ENCODE data around the gene MLLT3. TPM values are rescaled to one million over a fixed set of nuclear protein-coding genes. Genes with fewer than 3 reads are reported as not detected.

The MLLT3 gene
- total RNA-seq, 1 donor: 17.4 TPM

- no peak overlapping the region for H3K4me2 ChIP-seq (ENCODE audit: insufficient read depth, low read length)
- TF ChIP-seq CTCF (IDR thresholded peaks at IDR 0.05; ENCODE audit: extremely low read depth, low read depth, low read length): no peak
- no peak overlapping the region for H2AFZ ChIP-seq (ENCODE audit: low read length)
- no peaks in the 10 kb centered on the region for H3K27me3 ChIP-seq (ENCODE audit: insufficient read depth, low read length)
- DNase-seq (ENCODE audit: insufficient read length, low spot score, missing footprints): no peak
- H3K4me1 ChIP-seq (ENCODE audit: insufficient read depth, low read length): no peaks in the 10 kb centered on the region
- no peak overlapping the region for H3K4me3 ChIP-seq (ENCODE audit: insufficient read depth, low read length)
- H4K20me1 ChIP-seq (ENCODE audit: insufficient read depth, low read length): no peaks in the 10 kb centered on the region
- H3K27ac ChIP-seq (ENCODE audit: low read depth, low read length): no peak overlapping the region
- no peaks in the 10 kb centered on the region for H3K36me3 ChIP-seq (ENCODE audit: insufficient read depth, low read length)
- H3K79me2 ChIP-seq (ENCODE audit: insufficient read depth, low read length): no peaks in the 10 kb centered on the region
- H3K9me3 ChIP-seq (ENCODE audit: low read depth, low read length): no peaks in the 10 kb centered on the region
Measured at GRCh38 chr9:20582150-20582549, 40.1 kb downstream of the MLLT3 start.

GRCh38 chr9:20580673-20581072 is 41.6 kb downstream of the MLLT3 start:
- Histone ChIP-seq H3K9me3 (ENCODE audit: low read depth, low read length) (no peaks in the 10 kb centered on the region), H3K4me3 (ENCODE audit: insufficient read depth, low read length) (no peak overlapping the region), H3K27me3 (ENCODE audit: insufficient read depth, low read length) (no peaks in the 10 kb centered on the region), H3K4me2 (ENCODE audit: insufficient read depth, low read length) (no peak overlapping the region), H2AFZ (ENCODE audit: low read length) (no peak overlapping the region), H4K20me1 (ENCODE audit: insufficient read depth, low read length) (no peaks in the 10 kb centered on the region), H3K36me3 (ENCODE audit: insufficient read depth, low read length) (no peaks in the 10 kb centered on the region), H3K79me2 (ENCODE audit: insufficient read depth, low read length) (no peaks in the 10 kb centered on the region), H3K4me1 (ENCODE audit: insufficient read depth, low read length) (no peaks in the 10 kb centered on the region), H3K27ac (ENCODE audit: low read depth, low read length) (no peak overlapping the region)
- no peak for DNase-seq (ENCODE audit: insufficient read length, low spot score, missing footprints)
- no peak for TF ChIP-seq CTCF (IDR thresholded peaks at IDR 0.05; ENCODE audit: extremely low read depth, low read depth, low read length)

- no peaks in the 10 kb centered on the region for H4K20me1 ChIP-seq (ENCODE audit: insufficient read depth, low read length)
- no peaks in the 10 kb centered on the region for H3K79me2 ChIP-seq (ENCODE audit: insufficient read depth, low read length)
- H3K9me3 ChIP-seq (ENCODE audit: low read depth, low read length): no peaks in the 10 kb centered on the region
- no peak overlapping the region for H3K27ac ChIP-seq (ENCODE audit: low read depth, low read length)
- no peak for TF ChIP-seq CTCF (IDR thresholded peaks at IDR 0.05; ENCODE audit: extremely low read depth, low read depth, low read length)
- H3K4me1 ChIP-seq (ENCODE audit: insufficient read depth, low read length): no peaks in the 10 kb centered on the region
- H2AFZ ChIP-seq (ENCODE audit: low read length): no peak overlapping the region
- H3K4me3 ChIP-seq (ENCODE audit: insufficient read depth, low read length): no peak overlapping the region
- no peaks in the 10 kb centered on the region for H3K36me3 ChIP-seq (ENCODE audit: insufficient read depth, low read length)
- no peak overlapping the region for H3K4me2 ChIP-seq (ENCODE audit: insufficient read depth, low read length)
- H3K27me3 ChIP-seq (ENCODE audit: insufficient read depth, low read length): no peaks in the 10 kb centered on the region
- no peak for DNase-seq (ENCODE audit: insufficient read length, low spot score, missing footprints)
Measured at GRCh38 chr9:20579524-20580314, 42.6 kb downstream of the MLLT3 start.

GRCh38 chr9:20573023-20573422 is 49.3 kb downstream of the MLLT3 start:
- Histone ChIP-seq H3K27me3 (ENCODE audit: insufficient read depth, low read length) (no peaks in the 10 kb centered on the region), H3K9me3 (ENCODE audit: low read depth, low read length) (no peaks in the 10 kb centered on the region), H3K36me3 (ENCODE audit: insufficient read depth, low read length) (no peaks in the 10 kb centered on the region), H4K20me1 (ENCODE audit: insufficient read depth, low read length) (no peaks in the 10 kb centered on the region), H3K4me3 (ENCODE audit: insufficient read depth, low read length) (no peak overlapping the region), H3K27ac (ENCODE audit: low read depth, low read length) (no peak overlapping the region), H3K4me1 (ENCODE audit: insufficient read depth, low read length) (peaks cover 17% of the 10 kb centered on the region), H3K79me2 (ENCODE audit: insufficient read depth, low read length) (peaks cover 5% of the 10 kb centered on the region), H2AFZ (ENCODE audit: low read length) (no peak overlapping the region), H3K4me2 (ENCODE audit: insufficient read depth, low read length) (no peak overlapping the region)
- TF ChIP-seq CTCF (IDR thresholded peaks at IDR 0.05; ENCODE audit: extremely low read depth, low read depth, low read length): no peak
- no peak for DNase-seq (ENCODE audit: insufficient read length, low spot score, missing footprints)

All from osteoblast (primary cell).